Measurements from ENCODE around the gene WIPI1.
"Not testable (repeated sequence)": the region's sequence is repeated elsewhere in the genome, so short reads cannot be mapped to it uniquely, and the experiment has no call there.

The WIPI1 gene

GRCh38 chr17:68413597-68414560, 43.4 kb downstream of the WIPI1 start:
- peak; percentile 36 for DNase-seq (ENCODE audit: low read depth)

- not testable (repeated sequence) for DNase-seq (ENCODE audit: low read depth)
Measured at GRCh38 chr17:68407656-68408055, 49.6 kb downstream of the WIPI1 start.

GRCh38 chr17:68403837-68404236, 53.5 kb downstream of the WIPI1 start:
- DNase-seq (ENCODE audit: low read depth) = not testable (repeated sequence)

- no peak for DNase-seq (ENCODE audit: low read depth)
Measured at GRCh38 chr17:68403122-68403521, 54.2 kb downstream of the WIPI1 start.

GRCh38 chr17:68401288-68401687, 56.0 kb downstream of the WIPI1 start:
- no peak for DNase-seq (ENCODE audit: low read depth)

GRCh38 chr17:68400404-68400735, 56.9 kb downstream of the WIPI1 start:
- DNase-seq (ENCODE audit: low read depth) = no peak

GRCh38 chr17:68399638-68400403, 57.5 kb downstream of the WIPI1 start:
- DNase-seq (ENCODE audit: low read depth) = peak; percentile 4

GRCh38 chr17:68398691-68399637, 58.3 kb downstream of the WIPI1 start:
- no peak for DNase-seq (ENCODE audit: low read depth)

GRCh38 chr17:68397108-68397536, 60.2 kb downstream of the WIPI1 start:
- DNase-seq (ENCODE audit: low read depth) = peak; percentile 21

- DNase-seq (ENCODE audit: low read depth) = no peak
Measured at GRCh38 chr17:68396226-68397107, 60.8 kb downstream of the WIPI1 start.

GRCh38 chr17:68394608-68395331, 62.5 kb downstream of the WIPI1 start:
- DNase-seq (ENCODE audit: low read depth) = no peak

- DNase-seq (ENCODE audit: low read depth) = no peak
Measured at GRCh38 chr17:68391561-68392268, 65.6 kb downstream of the WIPI1 start.

- DNase-seq (ENCODE audit: low read depth) = no peak
Measured at GRCh38 chr17:68390888-68391545, 66.3 kb downstream of the WIPI1 start.

GRCh38 chr17:68389041-68389440, 68.3 kb downstream of the WIPI1 start:
- no peak for DNase-seq (ENCODE audit: low read depth)

GRCh38 chr17:68387435-68388218, 69.7 kb downstream of the WIPI1 start:
- no peak for DNase-seq (ENCODE audit: low read depth)

- DNase-seq (ENCODE audit: low read depth) = no peak
Measured at GRCh38 chr17:68385490-68386215, 71.6 kb downstream of the WIPI1 start.

GRCh38 chr17:68384941-68385340, 72.4 kb downstream of the WIPI1 start:
- no peak for DNase-seq (ENCODE audit: low read depth)

Data from T-helper 22 cell (primary cell).